ENCODE results near the gene HOXD11. TPM values are rescaled to one million over a fixed set of nuclear protein-coding genes. Genes with fewer than 3 reads are reported as not detected.
A peak's percentile ranks its signal among the peaks of the same experiment; 100 is the strongest.

Gene HOXD11
- total RNA-seq, 1 donor from 2014 or later = 1.1 TPM

GRCh38 chr2:176120364-176121189 lies 13.5 kb downstream of the HOXD11 start:
- Mint-ChIP-seq H3K9me3 (peaks cover 6% of the 10 kb centered on the region), H3K27ac (no peak overlapping the region), H3K4me3 (peak overlapping the region; percentile 34), H3K27me3 (peaks cover 93% of the 10 kb centered on the region), H3K4me1 (ENCODE audit: unreplicated experiment) (peaks cover 7% of the 10 kb centered on the region), H3K36me3 (peaks cover 9% of the 10 kb centered on the region)
- no peak for DNase-seq (ENCODE audit: extremely low spot score, unreplicated experiment)
- TF ChIP-seq CTCF (conservative IDR thresholded peaks at IDR 0.05) = peak; percentile 24

- Mint-ChIP-seq H3K4me1 (ENCODE audit: unreplicated experiment) (peaks cover 7% of the 10 kb centered on the region), H3K4me3 (peak overlapping the region; percentile 34), H3K36me3 (peaks cover 9% of the 10 kb centered on the region), H3K27me3 (peaks cover 93% of the 10 kb centered on the region), H3K27ac (no peak overlapping the region), H3K9me3 (peaks cover 6% of the 10 kb centered on the region)
- TF ChIP-seq CTCF (conservative IDR thresholded peaks at IDR 0.05) = no peak
- DNase-seq (ENCODE audit: extremely low spot score, unreplicated experiment) = no peak
These were observed 14.3 kb downstream of the HOXD11 start for GRCh38 chr2:176121190-176122051.

- DNase-seq (ENCODE audit: extremely low spot score, unreplicated experiment) = no peak
- Mint-ChIP-seq H3K27me3 (peaks cover 93% of the 10 kb centered on the region), H3K4me1 (ENCODE audit: unreplicated experiment) (peaks cover 7% of the 10 kb centered on the region)
These were observed 15.1 kb downstream of the HOXD11 start for GRCh38 chr2:176122052-176122682.

GRCh38 chr2:176122683-176123410 lies 15.8 kb downstream of the HOXD11 start, which contains the start of gene HOXD9:
HOXD9 (plus strand) TSS chr2:176122719; CDS start chr2:176122769, 50 bp downstream.
- peaks cover 7% of the 10 kb centered on the region for H3K4me1 Mint-ChIP-seq (ENCODE audit: unreplicated experiment)
- peak within 1 kb of the TSS; percentile 87 for H3K4me3 Mint-ChIP-seq
- H3K27ac Mint-ChIP-seq = no peak within 1 kb of the TSS
- H3K36me3 Mint-ChIP-seq = peaks cover 4% of the 10 kb centered on the region
- TF ChIP-seq CTCF (conservative IDR thresholded peaks at IDR 0.05) = no peak
- H3K27me3 Mint-ChIP-seq = peaks cover 94% of the 10 kb centered on the region
- no peak for DNase-seq (ENCODE audit: extremely low spot score, unreplicated experiment)
- H3K9me3 Mint-ChIP-seq = no peaks in the 10 kb centered on the region

More at GRCh38 chr2:176122052-176122682, 15.1 kb downstream of the HOXD11 start:
- Mint-ChIP-seq H3K9me3 (no peaks in the 10 kb centered on the region), H3K4me3 (peak overlapping the region; percentile 87), H3K27ac (no peak overlapping the region), H3K36me3 (peaks cover 4% of the 10 kb centered on the region)
- TF ChIP-seq CTCF (conservative IDR thresholded peaks at IDR 0.05) = peak; percentile 19
